WTC11 (cell line): ENCODE results near the gene ABTB2. TPM values are rescaled to one million over a fixed set of nuclear protein-coding genes. Genes with fewer than 3 reads are reported as not detected.

Experiments
- ATAC-seq: fragments of 200-7000 bp; cut with Tn5 transposase; 2 replicates; pipeline ENCODE4 v1.10.0; 2021; ENCODE audit warnings: mild to moderate bottlenecking, moderate library complexity
- CTCF ChIA-PET: fragments of 300-600 bp; sonication (Branson Sonifier 250); formaldehyde crosslinking; loops from one replicate; lab custom pipeline; 2021; ENCODE audit warnings: antibody characterized with exemption; lab: Charles Lee
- POLR2A ChIA-PET: fragments of 350-600 bp; sonication (Branson Sonifier 250); formaldehyde crosslinking; loops from one replicate; lab custom pipeline; 2021; ENCODE audit warnings: antibody characterized with exemption; lab: Charles Lee
- DNase-seq: peaks from one replicate; pipeline ENCODE4 v3.0.0; 2021; ENCODE audit warnings: low spot score
- H3K27ac Mint-ChIP-seq: 2 replicates; pipeline ENCODE4 v1.8.0; 2021; ENCODE audit warnings: mixed read lengths
- H3K27me3 Mint-ChIP-seq: 2 replicates; pipeline ENCODE4 v1.8.0; 2021; ENCODE audit warnings: low read depth, mild to moderate bottlenecking, moderate library complexity, mixed read lengths
- H3K36me3 Mint-ChIP-seq: 2 replicates; pipeline ENCODE4 v1.8.0; 2021; ENCODE audit warnings: mixed read lengths
- H3K4me1 Mint-ChIP-seq: 2 replicates; pipeline ENCODE4 v1.8.0; 2022; ENCODE audit warnings: mixed read lengths
- H3K4me3 Mint-ChIP-seq: 2 replicates; pipeline ENCODE4 v1.8.0; 2021; ENCODE audit warnings: mild to moderate bottlenecking, moderate library complexity, mixed read lengths
- H3K9me3 Mint-ChIP-seq: 2 replicates; pipeline ENCODE4 v1.8.0; 2021; ENCODE audit warnings: mixed read lengths
- ATF1 ChIP-seq: sonication (generic); formaldehyde crosslinking; IDR thresholded peaks from 2 replicates; pipeline ENCODE4 v1.8.1; 2023; ENCODE audit warnings: mild to moderate bottlenecking, moderate library complexity, missing genetic modification reagents
- JAZF1 ChIP-seq: fragments of 250-450 bp; sonication (Bioruptor Pico); IDR thresholded peaks from 2 replicates; pipeline ENCODE4 v1.9.0; 2021; ENCODE audit warnings: moderate library complexity, mild to moderate bottlenecking, inconsistent platforms
- KAT7 ChIP-seq: sonication (generic); formaldehyde crosslinking; IDR thresholded peaks from 2 replicates; pipeline ENCODE4 v1.8.1; 2023; ENCODE audit warnings: missing genetic modification reagents, mild to moderate bottlenecking, borderline replicate concordance
- NFE2L1 ChIP-seq: sonication (generic); formaldehyde crosslinking; IDR thresholded peaks from 2 replicates; pipeline ENCODE4 v1.8.1; 2023; ENCODE audit warnings: missing genetic modification reagents
- NFYB ChIP-seq: sonication (generic); formaldehyde crosslinking; conservative IDR thresholded peaks from 2 replicates; pipeline ENCODE4 v1.8.0; 2022; ENCODE audit warnings: low read depth, missing genetic modification reagents
- PRRX2 ChIP-seq: fragments of 250-450 bp; sonication (Bioruptor Pico); IDR thresholded peaks from 2 replicates; pipeline ENCODE4 v1.8.0; 2021; ENCODE audit warnings: mild to moderate bottlenecking
- SMAD4 ChIP-seq: sonication (generic); formaldehyde crosslinking; IDR thresholded peaks from 2 replicates; pipeline ENCODE4 v1.8.0; 2022; ENCODE audit warnings: mild to moderate bottlenecking, missing genetic modification reagents
- TCF7 ChIP-seq: sonication (generic); formaldehyde crosslinking; IDR thresholded peaks from 2 replicates; pipeline ENCODE4 v1.8.0; 2022; ENCODE audit warnings: mild to moderate bottlenecking, low read depth, missing genetic modification reagents, moderate library complexity
- TEAD4 ChIP-seq: sonication (generic); formaldehyde crosslinking; IDR thresholded peaks from 2 replicates; pipeline ENCODE4 v1.8.0; 2022; ENCODE audit warnings: mild to moderate bottlenecking, missing genetic modification reagents
- ZNF138 ChIP-seq: sonication (generic); formaldehyde crosslinking; conservative IDR thresholded peaks from 2 replicates; pipeline ENCODE4 v1.8.1; 2022; ENCODE audit warnings: mild to moderate bottlenecking, moderate library complexity, missing genetic modification reagents
- ZNF263 ChIP-seq: sonication (generic); formaldehyde crosslinking; IDR thresholded peaks from 2 replicates; pipeline ENCODE4 v1.8.1; 2022; ENCODE audit warnings: low read depth, mild to moderate bottlenecking, moderate library complexity, missing genetic modification reagents
- ZNF416 ChIP-seq: fragments of 250-450 bp; sonication (Bioruptor Pico); IDR thresholded peaks from 2 replicates; pipeline ENCODE4 v1.9.0; 2021; ENCODE audit warnings: mild to moderate bottlenecking, inconsistent platforms
- total RNA-seq: library from RNA; stranded (reverse); gene quantifications from 3 replicates; pipeline ENCODE4 v1.2.3, GENCODE V29; 2021
- TF ChIP-seq, protein P1 (sequence below): sonication (generic); formaldehyde crosslinking; IDR thresholded peaks from 2 replicates; pipeline ENCODE4 v1.8.0; 2022; ENCODE audit warnings: mild to moderate bottlenecking, missing genetic modification reagents
- TF ChIP-seq, protein P2 (sequence below): sonication (generic); formaldehyde crosslinking; IDR thresholded peaks from 2 replicates; pipeline ENCODE4 v1.8.0; 2023; ENCODE audit warnings: mild to moderate bottlenecking, missing genetic modification reagents
- TF ChIP-seq, protein P3 (sequence below): fragments of 200-600 bp; IDR thresholded peaks from 2 replicates; pipeline ENCODE4 v1.8.0; 2022; ENCODE audit warnings: antibody characterized with exemption
- TF ChIP-seq, protein P4 (sequence below): sonication (generic); formaldehyde crosslinking; IDR thresholded peaks from 2 replicates; pipeline ENCODE4 v1.8.0; 2022; ENCODE audit warnings: missing genetic modification reagents
- TF ChIP-seq, protein P5 (sequence below): sonication (generic); formaldehyde crosslinking; IDR thresholded peaks from 2 replicates; pipeline ENCODE4 v1.8.1; 2022; ENCODE audit warnings: mild to moderate bottlenecking, missing genetic modification reagents, moderate library complexity, borderline replicate concordance
- TF ChIP-seq, protein P6 (sequence below): sonication (generic); formaldehyde crosslinking; conservative IDR thresholded peaks from 2 replicates; pipeline ENCODE4 v1.8.1; 2022; ENCODE audit warnings: mild to moderate bottlenecking, missing genetic modification reagents
- TF ChIP-seq, protein P7 (sequence below): sonication (generic); formaldehyde crosslinking; IDR thresholded peaks from 2 replicates; pipeline ENCODE4 v1.8.1; 2023; ENCODE audit warnings: mild to moderate bottlenecking, moderate library complexity, missing genetic modification reagents

The ABTB2 gene
- total RNA-seq, 1 experiment from 2014 or later = 12.8 TPM

DNA sequence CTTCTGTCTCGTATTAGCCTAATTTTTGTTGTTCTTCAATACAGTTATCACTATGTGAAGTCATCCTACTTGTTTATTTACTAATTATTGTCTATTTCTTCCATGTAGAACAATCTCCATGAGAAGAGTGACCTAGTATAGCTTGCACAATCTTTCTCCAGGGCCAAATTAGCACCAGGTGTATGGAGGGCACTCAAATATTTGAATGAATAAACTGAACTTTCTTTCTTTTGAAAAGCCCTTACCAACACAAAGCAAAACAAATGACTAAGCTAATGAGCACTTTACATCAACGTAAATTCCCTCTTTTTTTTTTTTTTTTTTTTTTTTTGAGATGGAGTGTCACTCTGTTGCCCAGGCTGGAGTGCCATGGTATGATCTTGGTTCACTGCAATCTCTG is 34.2 kb downstream of the ABTB2 start (continued):
- TF ChIP-seq, protein P1, sequence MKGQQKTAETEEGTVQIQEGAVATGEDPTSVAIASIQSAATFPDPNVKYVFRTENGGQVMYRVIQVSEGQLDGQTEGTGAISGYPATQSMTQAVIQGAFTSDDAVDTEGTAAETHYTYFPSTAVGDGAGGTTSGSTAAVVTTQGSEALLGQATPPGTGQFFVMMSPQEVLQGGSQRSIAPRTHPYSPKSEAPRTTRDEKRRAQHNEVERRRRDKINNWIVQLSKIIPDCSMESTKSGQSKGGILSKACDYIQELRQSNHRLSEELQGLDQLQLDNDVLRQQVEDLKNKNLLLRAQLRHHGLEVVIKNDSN (CRISPR knock-in tag) = no peak

DNA sequence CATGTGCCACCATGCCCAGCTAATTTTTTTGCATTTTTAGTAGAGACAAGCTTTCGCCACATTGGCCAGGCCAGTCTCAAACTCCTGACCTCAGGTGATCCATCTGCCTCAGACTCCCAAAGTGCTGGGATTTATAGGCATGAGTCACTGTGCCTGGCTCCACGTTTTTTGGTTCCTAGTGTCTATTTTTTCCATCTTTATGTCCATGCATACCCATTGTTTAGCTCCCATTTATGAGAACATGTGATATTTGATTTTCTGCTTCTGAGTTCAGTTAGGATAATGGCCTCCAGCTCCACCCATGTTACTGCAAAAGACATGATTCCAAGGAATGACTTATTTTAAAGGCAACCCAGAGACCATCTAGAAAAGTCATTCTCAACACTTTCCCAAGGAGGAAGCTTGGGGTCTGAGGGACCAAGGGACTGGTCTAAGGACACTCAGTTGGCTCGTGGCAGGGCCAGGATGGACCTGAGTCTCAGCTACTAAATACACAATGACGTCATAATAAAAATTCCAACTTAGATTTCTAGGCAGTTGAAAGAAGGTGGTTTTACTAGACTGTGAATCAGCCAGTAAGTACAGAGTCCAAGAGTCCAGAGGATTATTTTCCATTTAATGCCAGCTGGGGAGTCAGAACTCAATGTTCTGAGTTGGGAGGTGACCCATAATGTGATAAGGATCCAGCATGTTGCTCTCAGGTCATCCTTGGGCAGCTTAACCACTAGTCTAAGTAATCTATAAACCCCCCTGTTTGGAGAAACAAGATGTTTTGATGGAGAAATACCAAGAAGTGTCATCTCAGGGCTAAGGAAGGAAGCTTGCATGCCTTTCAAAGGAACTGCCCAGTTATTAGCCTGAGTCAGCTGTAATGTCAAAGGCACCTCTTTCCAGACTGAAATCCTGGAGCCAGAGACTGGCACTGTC is 39.4 kb downstream of the ABTB2 start:
- TF ChIP-seq NFE2L1 = no peak
- TF ChIP-seq NFYB = no peak
- TF ChIP-seq, protein P2, sequence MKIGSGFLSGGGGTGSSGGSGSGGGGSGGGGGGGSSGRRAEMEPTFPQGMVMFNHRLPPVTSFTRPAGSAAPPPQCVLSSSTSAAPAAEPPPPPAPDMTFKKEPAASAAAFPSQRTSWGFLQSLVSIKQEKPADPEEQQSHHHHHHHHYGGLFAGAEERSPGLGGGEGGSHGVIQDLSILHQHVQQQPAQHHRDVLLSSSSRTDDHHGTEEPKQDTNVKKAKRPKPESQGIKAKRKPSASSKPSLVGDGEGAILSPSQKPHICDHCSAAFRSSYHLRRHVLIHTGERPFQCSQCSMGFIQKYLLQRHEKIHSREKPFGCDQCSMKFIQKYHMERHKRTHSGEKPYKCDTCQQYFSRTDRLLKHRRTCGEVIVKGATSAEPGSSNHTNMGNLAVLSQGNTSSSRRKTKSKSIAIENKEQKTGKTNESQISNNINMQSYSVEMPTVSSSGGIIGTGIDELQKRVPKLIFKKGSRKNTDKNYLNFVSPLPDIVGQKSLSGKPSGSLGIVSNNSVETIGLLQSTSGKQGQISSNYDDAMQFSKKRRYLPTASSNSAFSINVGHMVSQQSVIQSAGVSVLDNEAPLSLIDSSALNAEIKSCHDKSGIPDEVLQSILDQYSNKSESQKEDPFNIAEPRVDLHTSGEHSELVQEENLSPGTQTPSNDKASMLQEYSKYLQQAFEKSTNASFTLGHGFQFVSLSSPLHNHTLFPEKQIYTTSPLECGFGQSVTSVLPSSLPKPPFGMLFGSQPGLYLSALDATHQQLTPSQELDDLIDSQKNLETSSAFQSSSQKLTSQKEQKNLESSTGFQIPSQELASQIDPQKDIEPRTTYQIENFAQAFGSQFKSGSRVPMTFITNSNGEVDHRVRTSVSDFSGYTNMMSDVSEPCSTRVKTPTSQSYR = no peak
- no peak for TF ChIP-seq ATF1 (CRISPR knock-in tag)
- no peak for TF ChIP-seq SMAD4 (CRISPR knock-in tag)
- TF ChIP-seq ZNF263 (CRISPR knock-in tag) = no peak
- TF ChIP-seq PRRX2 (CRISPR knock-in tag) = no peak
- TF ChIP-seq, protein P3, sequence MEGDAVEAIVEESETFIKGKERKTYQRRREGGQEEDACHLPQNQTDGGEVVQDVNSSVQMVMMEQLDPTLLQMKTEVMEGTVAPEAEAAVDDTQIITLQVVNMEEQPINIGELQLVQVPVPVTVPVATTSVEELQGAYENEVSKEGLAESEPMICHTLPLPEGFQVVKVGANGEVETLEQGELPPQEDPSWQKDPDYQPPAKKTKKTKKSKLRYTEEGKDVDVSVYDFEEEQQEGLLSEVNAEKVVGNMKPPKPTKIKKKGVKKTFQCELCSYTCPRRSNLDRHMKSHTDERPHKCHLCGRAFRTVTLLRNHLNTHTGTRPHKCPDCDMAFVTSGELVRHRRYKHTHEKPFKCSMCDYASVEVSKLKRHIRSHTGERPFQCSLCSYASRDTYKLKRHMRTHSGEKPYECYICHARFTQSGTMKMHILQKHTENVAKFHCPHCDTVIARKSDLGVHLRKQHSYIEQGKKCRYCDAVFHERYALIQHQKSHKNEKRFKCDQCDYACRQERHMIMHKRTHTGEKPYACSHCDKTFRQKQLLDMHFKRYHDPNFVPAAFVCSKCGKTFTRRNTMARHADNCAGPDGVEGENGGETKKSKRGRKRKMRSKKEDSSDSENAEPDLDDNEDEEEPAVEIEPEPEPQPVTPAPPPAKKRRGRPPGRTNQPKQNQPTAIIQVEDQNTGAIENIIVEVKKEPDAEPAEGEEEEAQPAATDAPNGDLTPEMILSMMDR = no peak
- no peak for ATAC-seq
- Mint-ChIP-seq H3K27ac (no peak overlapping the region), H3K4me1 (peaks cover 12% of the 10 kb centered on the region), H3K9me3 (no peaks in the 10 kb centered on the region), H3K36me3 (no peaks in the 10 kb centered on the region), H3K4me3 (no peak overlapping the region), H3K27me3 (no peaks in the 10 kb centered on the region)
- ChIA-PET POLR2A (no interaction called here), CTCF (interaction anchor here (0.6 kb wide), 1 partner anchor 41 kb away, joined by 4 read pairs; no protein-coding TSS in a partner anchor)
- DNase-seq = no peak

DNA sequence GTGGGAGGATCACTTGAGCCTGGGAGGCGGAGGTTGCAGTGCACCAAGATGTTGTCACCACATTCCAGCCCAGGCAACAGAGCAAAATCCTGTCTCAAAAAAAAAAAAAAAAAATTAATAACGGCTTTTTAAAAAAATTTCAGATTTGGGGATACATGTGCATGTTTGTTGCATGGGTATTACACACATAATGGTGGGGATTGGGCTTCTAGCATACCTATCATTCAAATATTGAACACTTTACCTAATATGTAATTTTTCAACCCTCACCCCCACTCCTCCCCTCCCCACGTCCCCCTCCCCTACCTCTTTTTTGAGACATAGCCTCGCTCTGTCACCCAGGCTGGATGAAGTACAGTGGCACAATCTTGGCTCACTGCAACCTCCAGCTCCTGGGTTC is 40.1 kb downstream of the ABTB2 start:
- no peak for DNase-seq
- CTCF ChIA-PET = no interaction called here
- POLR2A ChIA-PET = no interaction called here
- Mint-ChIP-seq H3K27me3 (no peaks in the 10 kb centered on the region), H3K27ac (no peak overlapping the region)
- no peak for ATAC-seq
- TF ChIP-seq ZNF138 (CRISPR knock-in tag) = no peak
- no peak for TF ChIP-seq SMAD4 (CRISPR knock-in tag)
- TF ChIP-seq PRRX2 (CRISPR knock-in tag) = no peak
- TF ChIP-seq KAT7 (CRISPR knock-in tag) = no peak
- TF ChIP-seq TCF7 (CRISPR knock-in tag) = no peak
- TF ChIP-seq, protein P4, sequence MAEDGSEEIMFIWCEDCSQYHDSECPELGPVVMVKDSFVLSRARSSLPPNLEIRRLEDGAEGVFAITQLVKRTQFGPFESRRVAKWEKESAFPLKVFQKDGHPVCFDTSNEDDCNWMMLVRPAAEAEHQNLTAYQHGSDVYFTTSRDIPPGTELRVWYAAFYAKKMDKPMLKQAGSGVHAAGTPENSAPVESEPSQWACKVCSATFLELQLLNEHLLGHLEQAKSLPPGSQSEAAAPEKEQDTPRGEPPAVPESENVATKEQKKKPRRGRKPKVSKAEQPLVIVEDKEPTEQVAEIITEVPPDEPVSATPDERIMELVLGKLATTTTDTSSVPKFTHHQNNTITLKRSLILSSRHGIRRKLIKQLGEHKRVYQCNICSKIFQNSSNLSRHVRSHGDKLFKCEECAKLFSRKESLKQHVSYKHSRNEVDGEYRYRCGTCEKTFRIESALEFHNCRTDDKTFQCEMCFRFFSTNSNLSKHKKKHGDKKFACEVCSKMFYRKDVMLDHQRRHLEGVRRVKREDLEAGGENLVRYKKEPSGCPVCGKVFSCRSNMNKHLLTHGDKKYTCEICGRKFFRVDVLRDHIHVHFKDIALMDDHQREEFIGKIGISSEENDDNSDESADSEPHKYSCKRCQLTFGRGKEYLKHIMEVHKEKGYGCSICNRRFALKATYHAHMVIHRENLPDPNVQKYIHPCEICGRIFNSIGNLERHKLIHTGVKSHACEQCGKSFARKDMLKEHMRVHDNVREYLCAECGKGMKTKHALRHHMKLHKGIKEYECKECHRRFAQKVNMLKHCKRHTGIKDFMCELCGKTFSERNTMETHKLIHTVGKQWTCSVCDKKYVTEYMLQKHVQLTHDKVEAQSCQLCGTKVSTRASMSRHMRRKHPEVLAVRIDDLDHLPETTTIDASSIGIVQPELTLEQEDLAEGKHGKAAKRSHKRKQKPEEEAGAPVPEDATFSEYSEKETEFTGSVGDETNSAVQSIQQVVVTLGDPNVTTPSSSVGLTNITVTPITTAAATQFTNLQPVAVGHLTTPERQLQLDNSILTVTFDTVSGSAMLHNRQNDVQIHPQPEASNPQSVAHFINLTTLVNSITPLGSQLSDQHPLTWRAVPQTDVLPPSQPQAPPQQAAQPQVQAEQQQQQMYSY (CRISPR knock-in tag) = no peak
- TF ChIP-seq, protein P5, sequence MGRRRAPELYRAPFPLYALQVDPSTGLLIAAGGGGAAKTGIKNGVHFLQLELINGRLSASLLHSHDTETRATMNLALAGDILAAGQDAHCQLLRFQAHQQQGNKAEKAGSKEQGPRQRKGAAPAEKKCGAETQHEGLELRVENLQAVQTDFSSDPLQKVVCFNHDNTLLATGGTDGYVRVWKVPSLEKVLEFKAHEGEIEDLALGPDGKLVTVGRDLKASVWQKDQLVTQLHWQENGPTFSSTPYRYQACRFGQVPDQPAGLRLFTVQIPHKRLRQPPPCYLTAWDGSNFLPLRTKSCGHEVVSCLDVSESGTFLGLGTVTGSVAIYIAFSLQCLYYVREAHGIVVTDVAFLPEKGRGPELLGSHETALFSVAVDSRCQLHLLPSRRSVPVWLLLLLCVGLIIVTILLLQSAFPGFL (CRISPR knock-in tag) = no peak
- no peak for TF ChIP-seq JAZF1
- TF ChIP-seq TEAD4 (CRISPR knock-in tag) = no peak
- TF ChIP-seq, protein P6, sequence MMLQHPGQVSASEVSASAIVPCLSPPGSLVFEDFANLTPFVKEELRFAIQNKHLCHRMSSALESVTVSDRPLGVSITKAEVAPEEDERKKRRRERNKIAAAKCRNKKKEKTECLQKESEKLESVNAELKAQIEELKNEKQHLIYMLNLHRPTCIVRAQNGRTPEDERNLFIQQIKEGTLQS (CRISPR knock-in tag) = no peak
- TF ChIP-seq ZNF416 (CRISPR knock-in tag) = no peak
- TF ChIP-seq, protein P7, sequence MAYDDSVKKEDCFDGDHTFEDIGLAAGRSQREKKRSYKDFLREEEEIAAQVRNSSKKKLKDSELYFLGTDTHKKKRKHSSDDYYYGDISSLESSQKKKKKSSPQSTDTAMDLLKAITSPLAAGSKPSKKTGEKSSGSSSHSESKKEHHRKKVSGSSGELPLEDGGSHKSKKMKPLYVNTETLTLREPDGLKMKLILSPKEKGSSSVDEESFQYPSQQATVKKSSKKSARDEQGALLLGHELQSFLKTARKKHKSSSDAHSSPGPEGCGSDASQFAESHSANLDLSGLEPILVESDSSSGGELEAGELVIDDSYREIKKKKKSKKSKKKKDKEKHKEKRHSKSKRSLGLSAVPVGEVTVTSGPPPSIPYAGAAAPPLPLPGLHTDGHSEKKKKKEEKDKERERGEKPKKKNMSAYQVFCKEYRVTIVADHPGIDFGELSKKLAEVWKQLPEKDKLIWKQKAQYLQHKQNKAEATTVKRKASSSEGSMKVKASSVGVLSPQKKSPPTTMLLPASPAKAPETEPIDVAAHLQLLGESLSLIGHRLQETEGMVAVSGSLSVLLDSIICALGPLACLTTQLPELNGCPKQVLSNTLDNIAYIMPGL (CRISPR knock-in tag) = no peak
- TF ChIP-seq, all 79 proteins: peak for 0
- Mint-ChIP-seq H3K4me3 (no peak overlapping the region), H3K36me3 (no peaks in the 10 kb centered on the region), H3K9me3 (no peaks in the 10 kb centered on the region), H3K4me1 (peaks cover 15% of the 10 kb centered on the region)
